ENCODE measurements around the gene GRM8.

DNA sequence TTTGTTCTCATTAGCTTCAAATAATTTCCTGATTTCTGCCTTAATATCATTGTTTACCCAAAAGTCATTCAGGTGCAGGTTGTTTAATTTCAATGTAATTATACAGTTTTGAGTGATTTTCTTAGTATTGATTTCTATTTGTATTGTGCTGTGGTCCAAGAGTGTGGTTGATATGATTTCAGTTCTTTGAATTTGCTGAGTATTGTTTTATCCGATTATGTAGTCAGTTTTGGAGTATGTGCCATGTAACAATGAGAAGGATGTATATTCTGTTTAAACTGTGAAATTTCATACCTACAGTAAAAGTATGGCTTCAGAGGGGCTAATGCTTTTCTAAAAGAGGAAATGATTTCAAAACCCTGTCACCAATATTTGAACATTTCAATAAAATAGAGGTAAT is 17.4 kb upstream of the GRM8 start:
- TF ChIP-seq, protein P1, sequence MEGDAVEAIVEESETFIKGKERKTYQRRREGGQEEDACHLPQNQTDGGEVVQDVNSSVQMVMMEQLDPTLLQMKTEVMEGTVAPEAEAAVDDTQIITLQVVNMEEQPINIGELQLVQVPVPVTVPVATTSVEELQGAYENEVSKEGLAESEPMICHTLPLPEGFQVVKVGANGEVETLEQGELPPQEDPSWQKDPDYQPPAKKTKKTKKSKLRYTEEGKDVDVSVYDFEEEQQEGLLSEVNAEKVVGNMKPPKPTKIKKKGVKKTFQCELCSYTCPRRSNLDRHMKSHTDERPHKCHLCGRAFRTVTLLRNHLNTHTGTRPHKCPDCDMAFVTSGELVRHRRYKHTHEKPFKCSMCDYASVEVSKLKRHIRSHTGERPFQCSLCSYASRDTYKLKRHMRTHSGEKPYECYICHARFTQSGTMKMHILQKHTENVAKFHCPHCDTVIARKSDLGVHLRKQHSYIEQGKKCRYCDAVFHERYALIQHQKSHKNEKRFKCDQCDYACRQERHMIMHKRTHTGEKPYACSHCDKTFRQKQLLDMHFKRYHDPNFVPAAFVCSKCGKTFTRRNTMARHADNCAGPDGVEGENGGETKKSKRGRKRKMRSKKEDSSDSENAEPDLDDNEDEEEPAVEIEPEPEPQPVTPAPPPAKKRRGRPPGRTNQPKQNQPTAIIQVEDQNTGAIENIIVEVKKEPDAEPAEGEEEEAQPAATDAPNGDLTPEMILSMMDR (conservative IDR thresholded peaks at IDR 0.05; ENCODE audit: low read depth, low read length), result no peak
- TF ChIP-seq EZH2 (IDR thresholded peaks at IDR 0.05; ENCODE audit: low read length, unreplicated experiment) (no peak), EZH2phosphoT487 (IDR thresholded peaks at IDR 0.05; ENCODE audit: borderline replicate concordance, low read length) (no peak)

Measured in PC-3 (cell line).